HEK293T (cell line): Measurements from ENCODE around the gene LTK.

Experiments
- ARNT ChIP-seq: fragments of 450-650 bp; IDR thresholded peaks from 2 replicates; pipeline ENCODE4 v1.6.1; 2017; ENCODE audit warnings: mild to moderate bottlenecking
- BHLHE40 ChIP-seq: fragments of 450-650 bp; IDR thresholded peaks from 2 replicates; pipeline ENCODE4 v1.6.1; 2016; ENCODE audit warnings: mild to moderate bottlenecking, moderate library complexity, borderline replicate concordance
- CTBP1 ChIP-seq: fragments of 450-650 bp; IDR thresholded peaks from 2 replicates; pipeline ENCODE4 v1.6.1; 2016; ENCODE audit warnings: borderline replicate concordance
- ELF4 ChIP-seq: fragments of 450-650 bp; IDR thresholded peaks from 2 replicates; pipeline ENCODE4 v1.6.1; 2017; ENCODE audit warnings: antibody characterized with exemption
- FOXA1 ChIP-seq: fragments of 450-650 bp; IDR thresholded peaks from 2 replicates; pipeline ENCODE4 v1.6.1; 2016; ENCODE audit warnings: mild to moderate bottlenecking
- FOXK2 ChIP-seq: fragments of 450-650 bp; IDR thresholded peaks from 2 replicates; pipeline ENCODE4 v1.6.1; 2016; ENCODE audit warnings: mild to moderate bottlenecking
- FOXM1 ChIP-seq: fragments of 450-650 bp; IDR thresholded peaks from 2 replicates; pipeline ENCODE4 v1.6.1; 2017; ENCODE audit warnings: mild to moderate bottlenecking, borderline replicate concordance
- HDGF ChIP-seq: fragments of 450-650 bp; IDR thresholded peaks from 2 replicates; pipeline ENCODE4 v1.6.1; 2017; ENCODE audit warnings: antibody characterized with exemption, borderline replicate concordance
- L3MBTL2 ChIP-seq: fragments of 450-650 bp; conservative IDR thresholded peaks from 2 replicates; pipeline ENCODE4 v1.6.1; 2016; ENCODE audit warnings: mild to moderate bottlenecking
- NFRKB ChIP-seq: fragments of 450-650 bp; IDR thresholded peaks from 2 replicates; pipeline ENCODE4 v1.6.1; 2016; ENCODE audit warnings: mild to moderate bottlenecking, moderate library complexity
- PKNOX1 ChIP-seq: fragments of 450-650 bp; IDR thresholded peaks from 2 replicates; pipeline ENCODE4 v1.6.1; 2016
- SP1 ChIP-seq: fragments of 450-650 bp; IDR thresholded peaks from 2 replicates; pipeline ENCODE4 v1.6.1; 2017
- SUZ12 ChIP-seq: fragments of 450-650 bp; IDR thresholded peaks from 2 replicates; pipeline ENCODE4 v1.6.1; 2016; ENCODE audit warnings: mild to moderate bottlenecking
- ZNF384 ChIP-seq: fragments of 450-650 bp; IDR thresholded peaks from 2 replicates; pipeline ENCODE4 v1.6.1; 2016

- TF ChIP-seq FOXK2, result no peak
- TF ChIP-seq PKNOX1, result no peak
- TF ChIP-seq NFRKB, result no peak
- no peak for TF ChIP-seq FOXA1
- no peak for TF ChIP-seq SP1
- TF ChIP-seq ELF4, result no peak
- no peak for TF ChIP-seq SUZ12
- TF ChIP-seq BHLHE40, result no peak
- no peak for TF ChIP-seq ZNF384
- no peak for TF ChIP-seq CTBP1
- TF ChIP-seq ARNT, result no peak
- TF ChIP-seq FOXM1, result no peak
- TF ChIP-seq L3MBTL2, result no peak
- TF ChIP-seq HDGF, result no peak
These were observed 19.8 kb downstream of the LTK start for GRCh38 chr15:41493902-41494189.
